H1 (cell line): ENCODE measurements around the gene GALNT5. TPM values are rescaled to one million over a fixed set of nuclear protein-coding genes. Genes with fewer than 3 reads are reported as not detected.

Experiments
- CTCF ChIA-PET: fragments of 300-600 bp; sonication (Branson Sonifier 250); formaldehyde crosslinking; loops from one replicate; lab custom pipeline; 2021; ENCODE audit not compliant: partially characterized antibody; lab: Charles Lee
- POLR2A ChIA-PET: fragments of 300-600 bp; sonication (Branson Sonifier 250); formaldehyde crosslinking; loops from one replicate; lab custom pipeline; 2021; ENCODE audit warnings: inconsistent platforms; ENCODE audit not compliant: partially characterized antibody; lab: Charles Lee
- DNase-seq, 2 experiments: peaks; one replicate each; pipeline versions ENCODE4 v3.0.0 to v3.0.0-alpha.2; 2010 to 2022; ENCODE audit warnings: low spot score in 2 of 2, low read depth in 1 of 2, mixed read lengths in 1 of 2
- FAIRE-seq: peaks from 2 replicates; lab custom pipeline; 2011; peaks lifted over from hg19 to GRCh38; lab: Jason Lieb, UNC
- H2AFZ ChIP-seq: 2 replicates; pipeline ENCODE4 v1.8.1; 2012; ENCODE audit warnings: low read length, inconsistent platforms
- H2AK5ac ChIP-seq: 2 replicates; pipeline ENCODE4 v1.6.1; 2013; ENCODE audit warnings: low read depth, low read length
- H2BK120ac ChIP-seq: replicated peaks from 2 replicates; pipeline ENCODE3; 2013; ENCODE audit warnings: low read depth, low read length, inconsistent platforms
- H2BK12ac ChIP-seq: 2 replicates; pipeline ENCODE4 v1.6.1; 2013; ENCODE audit warnings: low read depth, low read length
- H2BK15ac ChIP-seq: 2 replicates; pipeline ENCODE4 v1.6.1; 2013; ENCODE audit warnings: low read length
- H2BK20ac ChIP-seq: 2 replicates; pipeline ENCODE4 v1.6.1; 2013; ENCODE audit warnings: low read length
- H2BK5ac ChIP-seq: 2 replicates; pipeline ENCODE4 v1.6.1; 2013; ENCODE audit warnings: low read depth, low read length
- H3K14ac ChIP-seq: 2 replicates; pipeline ENCODE4 v1.6.1; 2013; ENCODE audit warnings: inconsistent platforms; ENCODE audit not compliant: insufficient read length
- H3K18ac ChIP-seq: 2 replicates; pipeline ENCODE4 v1.6.1; 2013; ENCODE audit warnings: low read length; ENCODE audit errors: extremely low read depth
- H3K23ac ChIP-seq: 2 replicates; pipeline ENCODE4 v1.6.1; 2013; ENCODE audit warnings: inconsistent platforms; ENCODE audit not compliant: insufficient read length
- H3K23me2 ChIP-seq: 2 replicates; pipeline ENCODE4 v1.6.1; 2013; ENCODE audit warnings: low read depth, low read length
- H3K27ac ChIP-seq: 2 replicates; pipeline ENCODE4 v1.6.1; 2011; ENCODE audit warnings: low read depth, low read length, inconsistent platforms
- H3K27me3 ChIP-seq, 4 experiments: replicated peaks in 1 of 4; 1 replicate in 1 of 4; 2 replicates in 3 of 4; pipeline versions ENCODE4 v1.6.1 to v1.8.1; 2011 to 2013; ENCODE audit warnings: low read length in 3 of 4, mild to moderate bottlenecking in 3 of 4, inconsistent platforms in 2 of 4, mixed read lengths in 2 of 4, moderate library complexity in 1 of 4; ENCODE audit not compliant: control insufficient read depth in 3 of 4, insufficient read depth in 3 of 4; ENCODE audit errors: extremely low read depth in 1 of 4
- H3K36me3 ChIP-seq, 4 experiments: 2 replicates each; pipeline versions ENCODE4 v1.6.1 to v1.8.1; 2011 to 2013; ENCODE audit warnings: mild to moderate bottlenecking in 4 of 4, low read length in 3 of 4, moderate library complexity in 2 of 4, control low read depth in 1 of 4, inconsistent platforms in 1 of 4; ENCODE audit not compliant: insufficient read depth in 4 of 4, control insufficient read depth in 2 of 4
- H3K4ac ChIP-seq: replicated peaks from 2 replicates; pipeline ENCODE3; 2013; ENCODE audit warnings: low read length, low read depth, mixed read lengths, inconsistent platforms; ENCODE audit not compliant: insufficient read length
- H3K4me1 ChIP-seq, 4 experiments: replicated peaks in 1 of 4; 1 replicate in 1 of 4; 2 replicates in 3 of 4; pipeline versions ENCODE4 v1.6.1 to v1.8.1; 2011 to 2013; ENCODE audit warnings: low read length in 3 of 4, inconsistent platforms in 2 of 4, mixed read lengths in 1 of 4; ENCODE audit not compliant: insufficient read depth in 4 of 4, control insufficient read depth in 3 of 4
- H3K4me2 ChIP-seq, 2 experiments: 2 replicates each; pipeline versions ENCODE4 v1.6.1 to v1.8.1; 2011 to 2013; ENCODE audit warnings: low read depth in 2 of 2, low read length in 2 of 2, control low read depth in 1 of 2, inconsistent platforms in 1 of 2, mild to moderate bottlenecking in 1 of 2; ENCODE audit not compliant: insufficient read depth in 1 of 2
- H3K4me3 ChIP-seq, 4 experiments: fragments of 200-600, 300-600 bp in 1 of 4; sonication (generic), shearing (Covaris generic), sonication (Bioruptor Twin) in 1 of 4; 2 replicates each; pipeline versions ENCODE4 v1.5.1 to v1.8.1; 2011 to 2016; ENCODE audit warnings: low read length in 4 of 4, low read depth in 3 of 4, control low read depth in 2 of 4, inconsistent platforms in 2 of 4, mild to moderate bottlenecking in 2 of 4, mixed read lengths in 1 of 4, moderate library complexity in 1 of 4; ENCODE audit not compliant: insufficient read depth in 2 of 4; ENCODE audit errors: extremely low read depth in 1 of 4
- H3K56ac ChIP-seq: replicated peaks from 2 replicates; pipeline ENCODE3; 2013; ENCODE audit warnings: low read depth, mild to moderate bottlenecking, mixed read lengths, low read length, inconsistent platforms; ENCODE audit not compliant: insufficient read length
- H3K79me1 ChIP-seq: 2 replicates; pipeline ENCODE4 v1.6.1; 2013; ENCODE audit warnings: low read depth, low read length, control low read depth
- H3K79me2 ChIP-seq, 2 experiments: 2 replicates each; pipeline versions ENCODE4 v1.6.1 to v1.8.1; 2012 to 2013; ENCODE audit warnings: low read length in 2 of 2, mild to moderate bottlenecking in 2 of 2, inconsistent platforms in 1 of 2; ENCODE audit not compliant: insufficient read depth in 2 of 2, control insufficient read depth in 1 of 2
- H3K9ac ChIP-seq, 4 experiments: replicated peaks in 1 of 4; 1 replicate in 1 of 4; 2 replicates in 3 of 4; pipeline versions ENCODE4 v1.6.1 to v1.8.1; 2011 to 2013; ENCODE audit warnings: low read depth in 3 of 4, low read length in 3 of 4, control low read depth in 2 of 4, mild to moderate bottlenecking in 2 of 4, moderate library complexity in 2 of 4, inconsistent platforms in 1 of 4; ENCODE audit errors: extremely low read depth in 1 of 4
- H3K9me3 ChIP-seq, 2 experiments: 2 replicates each; pipeline versions ENCODE4 v1.6.1 to v1.8.1; 2012 to 2013; ENCODE audit warnings: mild to moderate bottlenecking in 2 of 2, moderate library complexity in 2 of 2, control low read depth in 1 of 2, inconsistent platforms in 1 of 2, low read depth in 1 of 2, low read length in 1 of 2, mixed read lengths in 1 of 2; ENCODE audit not compliant: insufficient read depth in 2 of 2
- H4K20me1 ChIP-seq, 2 experiments: replicated peaks in 1 of 2; 2 replicates each; pipeline versions ENCODE3 to v1.8.1; 2011 to 2013; ENCODE audit warnings: inconsistent platforms in 2 of 2, low read length in 2 of 2, mild to moderate bottlenecking in 1 of 2; ENCODE audit not compliant: insufficient read depth in 2 of 2, control insufficient read depth in 1 of 2
- H4K5ac ChIP-seq: 2 replicates; pipeline ENCODE4 v1.6.1; 2013; ENCODE audit warnings: low read length, low read depth, mixed read lengths, inconsistent platforms; ENCODE audit not compliant: insufficient read length
- H4K8ac ChIP-seq: 2 replicates; pipeline ENCODE4 v1.8.0; 2013; ENCODE audit warnings: mild to moderate bottlenecking, moderate library complexity, low read length, inconsistent platforms; ENCODE audit not compliant: insufficient read depth; ENCODE audit errors: extremely low read depth
- H4K91ac ChIP-seq: replicated peaks from 2 replicates; pipeline ENCODE3; 2013; ENCODE audit warnings: low read length, mixed read lengths, inconsistent platforms; ENCODE audit not compliant: insufficient read length
- ATF3 ChIP-seq: IDR thresholded peaks from 2 replicates; pipeline ENCODE4 v1.6.1; 2011; ENCODE audit warnings: low read depth, mild to moderate bottlenecking, low read length; ENCODE audit not compliant: insufficient read depth
- BRCA1 ChIP-seq: IDR thresholded peaks from 2 replicates; pipeline ENCODE4 v1.6.1; 2012; ENCODE audit warnings: low read depth, low read length, improper control_type of control experiment
- RBBP5 ChIP-seq: IDR thresholded peaks from 2 replicates; pipeline ENCODE4 v1.7.1; 2012; ENCODE audit warnings: low read depth, mild to moderate bottlenecking, inconsistent platforms, low read length, moderate library complexity, borderline replicate concordance
- USF2 ChIP-seq: IDR thresholded peaks from 2 replicates; pipeline ENCODE4 v1.6.1; 2011; ENCODE audit warnings: low read length, improper control_type of control experiment
- WGBS, 2 experiments: shearing (Covaris generic) in 1 of 2; methylation state at CpG; one replicate each; pipeline versions ENCODE4 v1.1.6 to v1.1.7; 2013 to 2015; ENCODE audit warnings: low lambda C conversion rate in 2 of 2, mixed read lengths in 2 of 2, inconsistent platforms in 1 of 2, low coverage in 1 of 2, missing lambda C conversion rate in 1 of 2; ENCODE audit not compliant: insufficient replicate concordance in 2 of 2, insufficient coverage in 1 of 2, insufficient read length in 1 of 2; ENCODE audit errors: extremely low coverage in 1 of 2, missing lambda C conversion rate in 1 of 2; 5-methylcytosine and 5-hydroxymethylcytosine counted together
- polyA plus RNA-seq, 7 experiments: library from polyadenylated mRNA; depleted of rRNA in 3 of 7; stranded (reverse) in 5 of 7; unstranded in 2 of 7; fragments of >200 nt in 5 of 7; fragments of 200-250 nt in 2 of 7; gene quantifications; 1 replicate in 5 of 7; 2 replicates in 1 of 7; 4 replicates in 1 of 7; pipeline versions ENCODE4 v1.2.1 to v1.2.3, GENCODE V29; 2011 to 2013; ENCODE audit warnings: missing spikeins in 2 of 7, mixed read lengths in 2 of 7
- total RNA-seq: library from RNA; stranded (reverse); fragmentation: NEBNext Ultra II Directional; extraction: Animal tissue kit (Norgen Biotek cat#: 25700); gene quantifications from 2 replicates; pipeline ENCODE4 v1.2.1, GENCODE V29; 2021

GALNT5 gene
- total and polyA plus RNA-seq, 2 of the 8 experiments (the other 6 are each of a cell fraction or from before 2014, with no cell fraction given) = 0.02 to 0.06 TPM

- Histone ChIP-seq H3K27ac (no peak overlapping the region), H3K9me3 (no peaks in the 10 kb centered on the region), H4K91ac (no peak overlapping the region), H3K79me2 (no peaks in the 10 kb centered on the region), H3K4me2 (no peak overlapping the region), H2BK20ac (no peak overlapping the region), H2BK5ac (no peak overlapping the region), H3K4me1 (peaks cover 0 to 3% (median 0%) of the 10 kb centered on the region in 4 experiments; a peak in 1 of 7 replicates), H3K79me1 (no peaks in the 10 kb centered on the region), H2BK120ac (no peak overlapping the region), H3K36me3 (no peaks in the 10 kb centered on the region), H2BK15ac (no peak overlapping the region), H2BK12ac (no peak overlapping the region), H2AK5ac (no peak overlapping the region), H3K14ac (no peak overlapping the region), H4K5ac (no peak overlapping the region), H4K20me1 (no peaks in the 10 kb centered on the region), H3K23me2 (no peaks in the 10 kb centered on the region), H3K27me3 (no peaks in the 10 kb centered on the region), H3K56ac (no peak overlapping the region), H3K4ac (no peak overlapping the region), H3K9ac (no peak overlapping the region), H3K4me3 (no peak overlapping the region), H3K18ac (no peak overlapping the region), H2AFZ (no peak overlapping the region), H3K23ac (no peak overlapping the region), H4K8ac (no peak overlapping the region)
- FAIRE-seq (no peak), DNase-seq (no peak)
- WGBS, 2 experiments = 53% methylated on average over 3 of the region's 3 CpGs; no CpG with 5 or more reads in 1 of the 2 experiments
- ChIA-PET CTCF (interaction anchor here (0.6 to 12.2 kb wide), 20 partner anchors 8 to 448 kb away, joined by 3 to 299 read pairs (median 4); partner anchors contain the start of gene ERMN), POLR2A (no interaction called here)
- no peak for TF ChIP-seq BRCA1
- TF ChIP-seq ATF3 = no peak
- no peak for TF ChIP-seq USF2
- TF ChIP-seq RBBP5 = no peak
Observed at GRCh38 chr2:157304811-157305722, 47.6 kb downstream of the GALNT5 start.
